Common myeloid progenitor, CD34-positive (primary cell): Measurements from ENCODE around the gene PMM2. TPM values are rescaled to one million over a fixed set of nuclear protein-coding genes. Genes with fewer than 3 reads are reported as not detected.
"Not testable (repeated sequence)": the region's sequence is repeated elsewhere in the genome, so short reads cannot be mapped to it uniquely, and the experiment has no call there.

Experiments used
- CTCF ChIA-PET: fragments of 350-600 bp; sonication (Branson Sonifier 250); formaldehyde crosslinking; loops from one replicate; lab custom pipeline; 2021; ENCODE audit warnings: antibody characterized with exemption; lab: Charles Lee
- POLR2A ChIA-PET: fragments of 350-600 bp; sonication (Branson Sonifier 250); formaldehyde crosslinking; loops from one replicate; lab custom pipeline; 2021; ENCODE audit warnings: antibody characterized with exemption; lab: Charles Lee
- DNase-seq, 3 donors: peaks; one replicate each; pipeline versions ENCODE4 v3.0.0 to v3.0.0-alpha.2; 2013
- H3K27ac ChIP-seq, 2 experiments: 1 replicate in 1 of 2; 2 replicates in 1 of 2; pipeline ENCODE4 v1.7.0; 2013; ENCODE audit warnings: inconsistent platforms in 2 of 2, low read length in 2 of 2, mild to moderate bottlenecking in 2 of 2, low read depth in 1 of 2, moderate library complexity in 1 of 2; ENCODE audit not compliant: severe bottlenecking in 2 of 2, insufficient read depth in 1 of 2, poor library complexity in 1 of 2
- H3K27me3 ChIP-seq, 5 experiments: replicated peaks in 2 of 5; 1 replicate in 3 of 5; 2 replicates in 2 of 5; pipeline versions ENCODE4 v1.6.1 to v1.7.0; 2013; ENCODE audit warnings: low read length in 4 of 5, mild to moderate bottlenecking in 2 of 5, moderate library complexity in 2 of 5, inconsistent platforms in 1 of 5; ENCODE audit not compliant: insufficient read depth in 5 of 5, control insufficient read depth in 4 of 5
- H3K36me3 ChIP-seq, 4 experiments: 1 replicate in 2 of 4; 2 replicates in 2 of 4; pipeline versions ENCODE4 v1.6.1 to v1.7.0; 2013; ENCODE audit warnings: low read length in 3 of 4, control low read depth in 1 of 4, mild to moderate bottlenecking in 1 of 4; ENCODE audit not compliant: control insufficient read depth in 4 of 4, insufficient read depth in 4 of 4
- H3K4me1 ChIP-seq, 4 experiments: 1 replicate in 3 of 4; 2 replicates in 1 of 4; pipeline versions ENCODE4 v1.6.1 to v1.7.1; 2013; ENCODE audit warnings: low read length in 3 of 4, mild to moderate bottlenecking in 3 of 4, control low read depth in 1 of 4, inconsistent platforms in 1 of 4, moderate library complexity in 1 of 4; ENCODE audit not compliant: control insufficient read depth in 4 of 4, insufficient read depth in 4 of 4; ENCODE audit errors: control extremely low read depth in 1 of 4
- H3K4me3 ChIP-seq, 7 experiments: 1 replicate in 4 of 7; 2 replicates in 3 of 7; pipeline versions ENCODE4 v1.5.1 to v1.7.0; 2013; ENCODE audit warnings: mild to moderate bottlenecking in 7 of 7, low read length in 6 of 7, moderate library complexity in 6 of 7, inconsistent platforms in 2 of 7, low read depth in 2 of 7, control low read depth in 1 of 7; ENCODE audit not compliant: insufficient read depth in 4 of 7, control insufficient read depth in 1 of 7; ENCODE audit errors: extremely low read depth in 1 of 7
- H3K9me3 ChIP-seq, 5 experiments: 1 replicate in 4 of 5; 2 replicates in 1 of 5; pipeline versions ENCODE4 v1.6.1 to v1.7.1; 2013; ENCODE audit warnings: low read length in 4 of 5, mild to moderate bottlenecking in 2 of 5, inconsistent platforms in 1 of 5, low read depth in 1 of 5, moderate library complexity in 1 of 5; ENCODE audit not compliant: control insufficient read depth in 4 of 5, insufficient read depth in 2 of 5; ENCODE audit errors: control extremely low read depth in 1 of 5
- WGBS: methylation state at CpG from one replicate; pipeline ENCODE4 v1.1.5; 2013; ENCODE audit not compliant: insufficient coverage; 5-methylcytosine and 5-hydroxymethylcytosine counted together
- polyA plus RNA-seq: library from polyadenylated mRNA; unstranded; fragments of 120-200 nt; gene quantifications from one replicate; pipeline ENCODE4 v1.2.1, GENCODE V29; 2013

The PMM2 gene
- 14.9 TPM for polyA plus RNA-seq

- peak; percentile 96 to 99 (median 98) for DNase-seq
- no peaks in the 10 kb centered on the region for H3K9me3 ChIP-seq
- H3K27me3 ChIP-seq = no peaks in the 10 kb centered on the region
- H3K36me3 ChIP-seq = peaks cover 0 to 13% (median 7%) of the 10 kb centered on the region in 4 experiments
- under 1% methylated on average over 49 of the region's 61 CpGs for WGBS
- H3K4me3 ChIP-seq = peak within 1 kb of the TSS; percentile 57 to 90 (median 82)
- ChIA-PET CTCF (interaction anchor here (0.8 to 1.6 kb wide), 5 partner anchors 9 to 136 kb away, joined by 3 read pairs; partner anchors contain the start of gene ABAT), POLR2A (interaction anchor here (0.9 to 1.2 kb wide), 3 partner anchors 10 to 83 kb away, joined by 4 to 5 read pairs (median 4); no protein-coding TSS in a partner anchor)
- H3K4me1 ChIP-seq = peaks cover 15 to 30% (median 26%) of the 10 kb centered on the region in 4 experiments
- peak within 1 kb of the TSS; percentile 68 to 91 for H3K27ac ChIP-seq
Measured at GRCh38 chr16:8797364-8798173, at the start of gene PMM2, which contains the start of gene TMEM186. Gene PMM2, plus strand, starts transcription at chr16:8797839. Its CDS starts 44 bp downstream, at chr16:8797883. Gene TMEM186, minus strand, starts transcription at chr16:8797639. Its CDS starts 25 bp downstream, at chr16:8797614.

- H3K36me3 ChIP-seq, POLR2A ChIA-PET, H3K27me3 ChIP-seq, CTCF ChIA-PET, H3K27ac ChIP-seq, H3K4me3 ChIP-seq, H3K4me1 ChIP-seq, H3K9me3 ChIP-seq: not testable (repeated sequence)
- DNase-seq = peak in 1 of 3 donors; percentile 2
- 100% methylated on average over 3 of the region's 9 CpGs for WGBS
Measured at GRCh38 chr16:8748944-8749343, 48.7 kb upstream of the PMM2 start.

- 84% methylated on average over 9 of the region's 14 CpGs for WGBS
- H3K9me3 ChIP-seq = no peaks in the 10 kb centered on the region
- no peak overlapping the region for H3K27ac ChIP-seq
- ChIA-PET POLR2A (no interaction called here), CTCF (no interaction called here)
- no peaks in the 10 kb centered on the region for H3K4me1 ChIP-seq
- H3K4me3 ChIP-seq = no peak overlapping the region
- DNase-seq = no peak
- H3K36me3 ChIP-seq = peaks cover 0 to 6% (median 1%) of the 10 kb centered on the region in 4 experiments
- no peaks in the 10 kb centered on the region for H3K27me3 ChIP-seq
Measured at GRCh38 chr16:8751481-8752311, 45.9 kb upstream of the PMM2 start.

DNA sequence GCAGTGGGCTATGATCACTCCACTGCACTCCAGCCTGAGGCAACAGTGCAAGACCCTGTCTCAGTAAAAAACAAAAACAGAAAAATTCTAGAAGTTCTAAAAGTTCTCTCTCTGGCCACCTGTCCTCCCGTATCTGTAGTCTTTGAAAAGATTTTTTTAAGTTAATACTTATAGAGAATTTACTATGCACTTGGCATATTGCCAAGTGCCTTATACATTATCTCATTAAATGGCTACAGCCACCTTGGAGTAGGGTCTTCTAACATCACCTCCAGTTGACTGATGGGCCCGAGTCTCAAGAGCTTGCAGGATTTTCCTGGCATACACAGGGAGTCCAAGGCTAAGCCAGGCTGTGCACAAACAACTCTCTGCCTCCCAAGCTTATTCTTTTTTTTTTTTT, 44.9 kb upstream of the PMM2 start:
- H3K4me1 ChIP-seq = no peaks in the 10 kb centered on the region
- DNase-seq = no peak
- H3K4me3 ChIP-seq = no peak overlapping the region
- no CpG with 5 or more reads among the region's 2 CpGs for WGBS
- H3K27ac ChIP-seq = no peak overlapping the region
- POLR2A ChIA-PET = interaction anchor here (0.7 kb wide), 1 partner anchor 55 kb away, joined by 4 read pairs; no protein-coding TSS in a partner anchor
- H3K36me3 ChIP-seq = peaks cover 0 to 6% (median under 1%) of the 10 kb centered on the region in 4 experiments
- no peaks in the 10 kb centered on the region for H3K27me3 ChIP-seq
- CTCF ChIA-PET = no interaction called here
- H3K9me3 ChIP-seq = no peaks in the 10 kb centered on the region

DNA sequence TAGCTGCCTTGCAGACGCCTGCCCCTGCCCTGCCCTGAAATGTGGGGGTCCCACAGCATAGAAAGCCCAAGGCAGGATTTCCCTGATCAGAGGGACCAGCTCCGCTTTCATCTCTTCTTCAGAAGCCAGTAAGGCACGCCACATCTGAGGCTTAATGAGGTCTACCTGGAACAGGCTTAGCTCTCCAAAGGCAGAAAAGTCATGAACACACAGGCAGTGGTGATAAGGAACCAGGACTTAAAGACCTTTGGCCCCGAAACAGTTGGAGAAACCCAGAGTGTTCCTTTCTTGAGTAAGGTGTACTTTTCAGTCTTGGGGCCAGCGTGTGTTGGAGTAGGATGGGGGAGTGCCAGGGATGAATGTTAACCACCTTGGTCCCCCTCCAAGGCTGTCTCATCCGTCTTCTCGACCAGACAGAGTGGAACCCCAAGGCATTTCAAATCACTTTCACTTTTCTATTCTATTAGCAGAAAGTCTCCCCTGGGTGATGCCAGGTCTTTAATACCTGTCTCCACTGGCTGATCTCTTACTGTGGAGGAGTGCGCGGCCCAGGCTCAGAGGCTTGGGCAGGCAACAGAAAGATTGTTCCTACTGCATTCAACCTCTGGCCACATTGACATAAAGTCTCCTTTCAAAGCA, 44.1 kb upstream of the PMM2 start:
- WGBS = 75% methylated on average over 8 of the region's 9 CpGs
- no peak overlapping the region for H3K27ac ChIP-seq
- CTCF ChIA-PET = interaction anchor here (0.6 kb wide), 1 partner anchor 10 kb away, joined by 3 read pairs; no protein-coding TSS in a partner anchor
- peaks cover 0 to 8% (median under 1%) of the 10 kb centered on the region in 4 experiments for H3K36me3 ChIP-seq
- DNase-seq = no peak
- POLR2A ChIA-PET = no interaction called here
- no peaks in the 10 kb centered on the region for H3K27me3 ChIP-seq
- H3K4me3 ChIP-seq = no peak overlapping the region
- H3K4me1 ChIP-seq = no peaks in the 10 kb centered on the region
- H3K9me3 ChIP-seq = no peaks in the 10 kb centered on the region

DNA sequence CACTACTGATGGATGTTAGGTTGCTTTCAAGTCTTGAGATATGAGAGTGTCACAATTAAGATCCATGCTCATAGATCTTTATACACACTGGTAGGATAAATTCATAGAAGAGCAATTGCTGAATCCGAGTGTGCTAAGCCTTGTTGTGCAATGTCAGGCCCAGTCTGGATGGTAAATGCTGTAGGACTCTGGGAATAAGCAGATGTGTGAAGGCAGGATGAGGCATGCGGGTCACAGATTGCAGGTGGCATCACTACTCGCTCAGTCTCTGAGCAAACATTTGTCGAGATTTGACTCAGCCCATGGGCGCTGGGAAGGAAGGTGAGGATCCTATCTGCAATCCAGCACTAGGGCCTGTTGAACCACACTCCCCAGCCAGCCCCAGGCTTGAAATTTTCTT, 40.9 kb upstream of the PMM2 start:
- Histone ChIP-seq H3K9me3 (no peaks in the 10 kb centered on the region), H3K27me3 (no peaks in the 10 kb centered on the region), H3K36me3 (peaks cover 0 to 12% (median under 1%) of the 10 kb centered on the region in 4 experiments), H3K4me3 (no peak overlapping the region), H3K27ac (no peak overlapping the region), H3K4me1 (no peaks in the 10 kb centered on the region)
- no peak for DNase-seq
- WGBS = 90% methylated on average over 2 of the region's 5 CpGs
- POLR2A ChIA-PET = no interaction called here
- CTCF ChIA-PET = no interaction called here
